ENCODE data around the gene MAP1B.

Gene MAP1B

DNA sequence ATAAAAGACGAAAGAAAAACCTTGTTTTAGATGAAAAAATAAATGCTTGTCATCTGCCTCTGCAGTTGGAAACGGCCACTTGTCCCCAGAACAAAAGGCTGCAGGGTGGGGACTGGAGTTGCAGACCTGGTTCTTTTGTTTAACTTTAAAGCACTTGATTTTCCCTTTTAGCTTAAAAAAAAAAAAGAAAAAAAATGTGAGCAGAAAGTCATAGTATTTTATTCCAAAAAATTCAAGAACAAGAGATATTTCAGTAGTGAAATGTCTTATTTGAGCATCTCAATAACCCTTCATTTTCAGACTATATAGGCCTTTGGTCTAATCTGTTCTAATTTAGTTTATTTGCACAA is 1.8 kb downstream of the MAP1B start:
- Histone ChIP-seq H3K36me3 (no peaks in the 10 kb centered on the region), H3K4me1 (peaks cover 0 to 61% (median 26%) of the 10 kb centered on the region in 4 donors), H3K9me3 (no peaks in the 10 kb centered on the region), H3K4me3 (peak overlapping the region; percentile 91 to 96), H3K27me3 (no peaks in the 10 kb centered on the region), H3K27ac (peak overlapping the region; percentile 96 to 99)
- no peak for DNase-seq
- intact Hi-C loops (cut with DNase I; ENCODE audit: low total_unique reads): loop anchor here (5.0 to 10.0 kb wide), 3 partner anchors 198 to 333 kb away; no protein-coding TSS in a partner anchor
- TF ChIP-seq, protein P1, sequence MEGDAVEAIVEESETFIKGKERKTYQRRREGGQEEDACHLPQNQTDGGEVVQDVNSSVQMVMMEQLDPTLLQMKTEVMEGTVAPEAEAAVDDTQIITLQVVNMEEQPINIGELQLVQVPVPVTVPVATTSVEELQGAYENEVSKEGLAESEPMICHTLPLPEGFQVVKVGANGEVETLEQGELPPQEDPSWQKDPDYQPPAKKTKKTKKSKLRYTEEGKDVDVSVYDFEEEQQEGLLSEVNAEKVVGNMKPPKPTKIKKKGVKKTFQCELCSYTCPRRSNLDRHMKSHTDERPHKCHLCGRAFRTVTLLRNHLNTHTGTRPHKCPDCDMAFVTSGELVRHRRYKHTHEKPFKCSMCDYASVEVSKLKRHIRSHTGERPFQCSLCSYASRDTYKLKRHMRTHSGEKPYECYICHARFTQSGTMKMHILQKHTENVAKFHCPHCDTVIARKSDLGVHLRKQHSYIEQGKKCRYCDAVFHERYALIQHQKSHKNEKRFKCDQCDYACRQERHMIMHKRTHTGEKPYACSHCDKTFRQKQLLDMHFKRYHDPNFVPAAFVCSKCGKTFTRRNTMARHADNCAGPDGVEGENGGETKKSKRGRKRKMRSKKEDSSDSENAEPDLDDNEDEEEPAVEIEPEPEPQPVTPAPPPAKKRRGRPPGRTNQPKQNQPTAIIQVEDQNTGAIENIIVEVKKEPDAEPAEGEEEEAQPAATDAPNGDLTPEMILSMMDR (IDR thresholded peaks at IDR 0.05): no peak

DNA sequence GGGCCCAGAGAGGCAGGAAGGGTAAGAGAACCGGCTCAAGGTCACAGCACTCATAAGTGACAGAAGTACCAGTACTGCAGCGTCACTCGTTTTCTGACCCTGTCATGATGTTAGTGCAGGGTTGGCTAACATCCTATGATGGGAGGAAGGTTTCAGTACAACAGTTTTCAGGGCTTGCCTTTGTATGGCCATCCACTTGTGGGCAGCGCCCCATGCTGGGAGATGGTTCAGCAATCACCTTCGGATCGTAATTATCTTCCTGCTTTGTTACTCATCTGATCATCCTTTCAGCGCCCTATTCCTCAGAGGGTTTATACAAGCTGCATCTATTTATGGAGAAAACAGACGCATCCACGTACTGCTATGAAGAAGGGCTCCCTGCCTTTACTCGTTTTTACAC is 2.4 kb downstream of the MAP1B start:
- H3K27ac ChIP-seq: peak overlapping the region; percentile 96 to 99
- no peaks in the 10 kb centered on the region for H3K36me3 ChIP-seq
- no peaks in the 10 kb centered on the region for H3K9me3 ChIP-seq
- H3K4me3 ChIP-seq: peak overlapping the region; percentile 91 to 96
- H3K27me3 ChIP-seq: no peaks in the 10 kb centered on the region
- intact Hi-C loops (cut with DNase I; ENCODE audit: low total_unique reads): loop anchor here (5.0 to 10.0 kb wide), 3 partner anchors 198 to 333 kb away; no protein-coding TSS in a partner anchor
- H3K4me1 ChIP-seq: peaks cover 0 to 67% (median 29%) of the 10 kb centered on the region in 4 donors
- peak; percentile 25 to 75 for DNase-seq
- TF ChIP-seq, protein P1 (IDR thresholded peaks at IDR 0.05): no peak

DNA sequence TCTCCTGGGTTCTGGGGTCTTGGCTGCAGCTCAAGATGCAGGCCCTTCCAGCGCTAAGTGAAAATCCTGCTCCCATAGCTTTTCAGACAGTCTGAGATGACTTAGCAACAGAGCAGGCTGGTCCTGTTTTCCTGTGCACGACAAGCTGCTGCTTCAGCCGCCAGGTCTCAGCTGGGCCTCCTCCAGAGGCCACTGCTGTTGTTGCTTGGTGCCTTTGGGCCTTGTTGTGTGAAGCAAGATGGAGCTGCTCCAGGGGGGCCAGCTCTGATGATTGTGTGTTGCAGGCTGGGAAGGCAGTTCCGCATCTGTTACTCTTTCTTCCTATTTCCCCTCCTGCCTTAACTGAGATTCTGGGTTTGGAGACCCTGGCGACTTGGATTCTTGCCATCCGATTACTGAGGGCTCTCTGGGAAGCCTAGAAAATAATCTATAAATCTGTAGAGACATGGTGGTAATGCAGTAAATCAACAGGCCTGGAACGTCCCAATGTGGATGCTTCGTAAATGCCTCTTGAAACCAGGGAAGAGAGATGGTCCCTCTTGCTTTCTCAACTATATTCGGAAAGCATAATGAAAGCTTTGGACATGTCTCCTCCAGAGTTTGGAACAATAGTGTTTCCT is 3.2 kb downstream of the MAP1B start:
- no peaks in the 10 kb centered on the region for H3K9me3 ChIP-seq
- peak overlapping the region; percentile 96 to 99 for H3K27ac ChIP-seq
- H3K4me3 ChIP-seq: peak overlapping the region; percentile 91 to 96
- peaks cover 0 to 75% (median 33%) of the 10 kb centered on the region in 4 donors for H3K4me1 ChIP-seq
- TF ChIP-seq, protein P1 (IDR thresholded peaks at IDR 0.05): no peak
- intact Hi-C loops (cut with DNase I; ENCODE audit: low total_unique reads): no loop called here
- H3K36me3 ChIP-seq: peaks cover 2 to 5% (median 5%) of the 10 kb centered on the region in 3 donors
- DNase-seq: peak; percentile 49 to 79
- H3K27me3 ChIP-seq: no peaks in the 10 kb centered on the region

DNA sequence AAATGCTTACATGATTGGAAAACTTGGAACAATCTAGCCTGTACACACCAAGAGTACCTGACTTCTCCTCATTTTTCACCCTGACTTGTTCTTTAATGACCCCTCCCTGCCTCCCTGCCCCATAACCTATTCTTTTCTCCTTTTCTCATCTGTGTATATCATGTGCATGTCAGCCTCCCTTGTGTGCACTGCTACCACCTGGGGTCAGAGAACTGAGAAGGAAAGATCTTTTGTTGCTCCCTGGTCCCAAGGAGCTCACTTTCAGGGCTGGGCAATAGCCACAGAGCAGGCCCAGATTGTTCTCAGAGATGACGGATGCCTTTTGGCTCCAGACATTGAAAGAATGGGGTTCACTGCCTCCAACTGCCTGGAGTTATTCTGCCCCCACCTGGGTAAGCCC is 5.1 kb downstream of the MAP1B start:
- Histone ChIP-seq H3K27ac (peak overlapping the region; percentile 96 to 99), H3K4me3 (no peak overlapping the region), H3K9me3 (no peaks in the 10 kb centered on the region), H3K27me3 (no peaks in the 10 kb centered on the region), H3K4me1 (peaks cover 0 to 85% (median 30%) of the 10 kb centered on the region in 4 donors), H3K36me3 (peaks cover 17 to 24% (median 21%) of the 10 kb centered on the region in 3 donors)
- no peak for DNase-seq
- TF ChIP-seq, protein P1 (IDR thresholded peaks at IDR 0.05): no peak
- intact Hi-C loops (cut with DNase I; ENCODE audit: low total_unique reads): no loop called here

DNA sequence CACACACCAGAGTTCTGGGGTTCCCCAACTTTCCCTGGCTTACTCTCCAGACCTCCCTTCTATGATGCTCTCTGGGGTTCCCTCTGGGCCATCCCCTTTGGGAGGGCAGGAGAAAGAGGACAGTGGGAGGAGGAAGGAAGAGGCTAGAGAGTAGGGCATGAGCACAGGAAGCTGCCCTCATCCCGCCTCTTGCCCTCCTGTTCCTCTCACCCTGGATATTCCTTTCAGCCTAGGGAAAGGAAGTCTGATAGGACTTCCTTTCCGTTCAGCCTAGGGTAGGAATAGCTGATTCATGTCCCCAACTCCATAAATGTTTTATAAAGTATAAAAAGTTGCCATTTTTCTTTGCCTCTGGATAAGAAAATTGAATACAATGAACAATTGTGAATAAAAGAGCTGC is 7.4 kb downstream of the MAP1B start:
- no peak for DNase-seq
- TF ChIP-seq, protein P1 (IDR thresholded peaks at IDR 0.05): no peak
- H3K4me1 ChIP-seq: peaks cover 0 to 99% (median 35%) of the 10 kb centered on the region in 4 donors
- H3K36me3 ChIP-seq: peaks cover 31 to 45% (median 44%) of the 10 kb centered on the region in 3 donors
- peak overlapping the region; percentile 42 to 96 for H3K27ac ChIP-seq
- H3K9me3 ChIP-seq: no peaks in the 10 kb centered on the region
- H3K4me3 ChIP-seq: no peak overlapping the region
- no peaks in the 10 kb centered on the region for H3K27me3 ChIP-seq
- intact Hi-C loops (cut with DNase I; ENCODE audit: low total_unique reads): no loop called here
